Measurements from ENCODE around the gene TIGD3. TPM values are rescaled to one million over a fixed set of nuclear protein-coding genes. Genes with fewer than 3 reads are reported as not detected.

Gene TIGD3
- total RNA-seq, 1 donor from 2014 or later, result 1.4 TPM

DNA sequence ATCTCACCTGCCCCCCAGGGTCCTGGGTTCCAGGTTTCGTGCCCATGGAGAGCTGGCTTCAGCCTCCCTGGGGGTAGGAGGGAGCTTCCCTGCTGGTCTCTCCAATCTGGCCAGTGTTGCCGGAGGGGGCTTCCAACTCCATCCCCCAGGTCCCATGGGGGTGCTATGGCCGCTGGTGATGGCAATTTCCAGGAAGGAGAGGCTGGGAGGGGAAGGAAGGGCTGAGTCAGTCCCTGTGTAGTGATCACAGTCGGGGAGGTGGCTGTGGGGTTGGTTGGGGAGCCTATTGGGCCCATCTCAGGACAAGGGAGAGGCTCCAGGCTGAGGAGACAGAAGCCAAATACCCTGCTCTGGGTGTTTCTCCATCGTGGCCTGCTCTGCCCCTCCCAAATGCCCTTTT lies 45.5 kb upstream of the TIGD3 start:
- ChIA-PET POLR2A (no interaction called here), CTCF (no interaction called here)
- Mint-ChIP-seq H3K9me3 (no peaks in the 10 kb centered on the region), H3K4me3 (no peak overlapping the region), H3K4me1 (no peaks in the 10 kb centered on the region), H3K36me3 (ENCODE audit: low read depth) (no peaks in the 10 kb centered on the region), H3K27me3 (peaks cover 7% of the 10 kb centered on the region), H3K27ac (no peak overlapping the region)
- no peak for DNase-seq
- intact Hi-C loops (cut with micrococcal nuclease), result no loop called here
- no peak for TF ChIP-seq CTCF (IDR thresholded peaks at IDR 0.05)
- no peak for ATAC-seq (ENCODE audit: low read depth)

- no peak for DNase-seq
- Mint-ChIP-seq H3K4me1 (peaks cover 1% of the 10 kb centered on the region), H3K9me3 (no peaks in the 10 kb centered on the region), H3K4me3 (no peak overlapping the region), H3K36me3 (ENCODE audit: low read depth) (no peaks in the 10 kb centered on the region), H3K27me3 (peaks cover 8% of the 10 kb centered on the region), H3K27ac (no peak overlapping the region)
- ChIA-PET CTCF (interaction anchor here (7.9 kb wide), 1 partner anchor 20 kb away, joined by 110 read pairs; the partner anchor contains the start of gene DPF2), POLR2A (interaction anchor here (0.6 kb wide), 1 partner anchor 262 kb away, joined by 5 read pairs; no protein-coding TSS in a partner anchor)
- intact Hi-C loops (cut with micrococcal nuclease), result no loop called here
- TF ChIP-seq CTCF (IDR thresholded peaks at IDR 0.05), result no peak
- no peak for ATAC-seq (ENCODE audit: low read depth)
These were observed 44.3 kb upstream of the TIGD3 start for GRCh38 chr11:65310215-65310614.

- Mint-ChIP-seq H3K27ac (no peak overlapping the region), H3K27me3 (peaks cover 8% of the 10 kb centered on the region), H3K4me3 (no peak overlapping the region), H3K9me3 (no peaks in the 10 kb centered on the region), H3K4me1 (peaks cover 3% of the 10 kb centered on the region), H3K36me3 (ENCODE audit: low read depth) (no peaks in the 10 kb centered on the region)
- no peak for TF ChIP-seq CTCF (IDR thresholded peaks at IDR 0.05)
- ChIA-PET CTCF (interaction anchor here (7.9 kb wide), 1 partner anchor 19 kb away, joined by 110 read pairs; the partner anchor contains the start of gene DPF2), POLR2A (interaction anchor here (0.6 kb wide), 1 partner anchor 263 kb away, joined by 5 read pairs; no protein-coding TSS in a partner anchor)
- no peak for ATAC-seq (ENCODE audit: low read depth)
- no peak for DNase-seq
- intact Hi-C loops (cut with micrococcal nuclease), result no loop called here
These were observed 43.8 kb upstream of the TIGD3 start for GRCh38 chr11:65310736-65311135.

DNA sequence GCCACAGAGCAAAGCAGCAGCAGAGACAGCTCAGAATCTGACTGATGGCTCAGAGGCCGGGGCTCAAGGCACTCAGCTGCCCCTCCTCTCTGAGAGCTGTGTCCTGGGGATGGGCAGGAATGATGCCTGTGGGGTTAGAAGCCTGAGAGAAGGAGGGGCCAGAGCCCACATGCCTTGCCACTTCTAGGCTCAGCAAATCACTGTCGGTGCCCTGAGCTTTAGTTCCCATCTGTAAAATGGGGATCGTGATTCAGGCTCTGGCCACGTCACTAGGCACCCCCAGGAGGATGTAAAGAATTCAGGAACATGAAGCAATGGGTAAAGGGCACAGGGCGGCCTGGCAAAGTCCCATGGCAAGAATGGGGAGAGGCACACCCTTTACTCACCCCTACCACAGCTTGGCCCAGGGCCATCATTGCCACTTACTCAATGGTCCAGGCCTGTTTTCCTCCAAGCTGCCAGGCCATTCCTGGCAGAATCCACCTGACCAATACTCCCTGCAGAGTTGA lies 43.3 kb upstream of the TIGD3 start:
- ChIA-PET POLR2A (interaction anchor here (2.0 kb wide), 1 partner anchor 18 kb away, joined by 4 read pairs; no protein-coding TSS in a partner anchor), CTCF (interaction anchor here (1.2 to 7.9 kb wide), 2 partner anchors 19 to 36 kb away, joined by 3 to 110 read pairs; partner anchors contain the start of gene DPF2)
- Mint-ChIP-seq H3K4me3 (no peak overlapping the region), H3K9me3 (no peaks in the 10 kb centered on the region), H3K27me3 (peaks cover 8% of the 10 kb centered on the region), H3K4me1 (peaks cover 5% of the 10 kb centered on the region), H3K27ac (no peak overlapping the region), H3K36me3 (ENCODE audit: low read depth) (no peaks in the 10 kb centered on the region)
- TF ChIP-seq CTCF (IDR thresholded peaks at IDR 0.05), result no peak
- DNase-seq, result no peak
- no peak for ATAC-seq (ENCODE audit: low read depth)
- intact Hi-C loops (cut with micrococcal nuclease), result no loop called here

DNA sequence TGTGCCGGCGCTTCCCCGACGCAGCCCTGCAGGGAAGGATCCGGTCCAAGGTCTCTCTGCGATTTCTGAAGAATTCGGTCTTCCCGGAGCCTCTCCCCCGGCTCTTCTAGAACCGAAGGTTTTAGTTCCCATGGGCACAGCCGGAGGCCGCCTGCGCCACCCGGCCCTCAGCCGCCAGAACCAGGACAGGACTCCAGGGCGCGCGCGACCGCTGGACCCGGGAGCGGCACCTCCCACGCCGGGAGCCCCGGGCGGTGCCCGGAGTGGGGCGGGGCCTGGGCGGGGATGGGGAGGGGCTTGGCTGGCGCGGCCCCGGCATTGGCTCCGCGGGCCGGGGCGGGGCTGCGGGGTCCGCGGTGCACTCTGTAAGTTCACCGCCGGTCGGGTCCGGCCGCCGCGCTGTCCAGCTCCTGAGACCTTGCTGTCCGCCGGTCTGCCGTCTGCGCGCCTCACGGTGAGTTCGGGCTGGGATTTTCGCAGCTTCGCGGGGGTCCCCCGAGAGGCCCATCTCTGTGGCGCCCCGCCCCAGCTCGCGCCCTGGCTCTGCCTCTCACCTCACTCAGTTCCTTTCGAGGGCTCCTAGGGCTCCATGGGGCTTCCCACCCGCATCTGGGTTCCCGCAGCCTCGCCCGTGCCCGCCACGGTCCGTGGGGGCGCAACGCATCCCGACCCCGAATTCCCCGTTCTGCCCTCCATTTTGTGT lies 39.9 kb upstream of the TIGD3 start, which contains the start of gene CDC42EP2:
Gene CDC42EP2, plus strand, starts transcription at position 366 of the 703 bp plus-strand sequence. CDS start 6,033 bp downstream, outside the sequence.
- CTCF ChIA-PET, result interaction anchor here (0.7 to 7.9 kb wide), 18 partner anchors 15 to 423 kb away, joined by 3 to 110 read pairs (median 4); partner anchors contain the start of genes CAPN1, DPF2, FAU and MRPL49
- no peak for TF ChIP-seq CTCF (IDR thresholded peaks at IDR 0.05)
- intact Hi-C loops (cut with micrococcal nuclease), result loop anchor here (1.0 kb wide), 7 partner anchors 16 to 300 kb away; partner anchors contain the start of genes ARL2 and TIGD3

More for the DNA sequence above, 39.9 kb upstream of the TIGD3 start, which contains the start of gene CDC42EP2:
- Mint-ChIP-seq H3K36me3 (ENCODE audit: low read depth) (no peaks in the 10 kb centered on the region), H3K9me3 (no peaks in the 10 kb centered on the region), H3K4me1 (peaks cover 5% of the 10 kb centered on the region), H3K27me3 (peaks cover 8% of the 10 kb centered on the region), H3K27ac (no peak within 1 kb of the TSS), H3K4me3 (peak within 1 kb of the TSS; percentile 83)
- POLR2A ChIA-PET, result interaction anchor here (0.6 to 2.3 kb wide), 12 partner anchors 15 to 243 kb away, joined by 3 to 16 read pairs (median 4); partner anchors contain the start of genes DPF2, POLA2, TM7SF2 and ZNHIT2
- peak; percentile 79 for DNase-seq
- peak; percentile 95 for ATAC-seq (ENCODE audit: low read depth)

All from activated B cell treated with CpG ODN at 0.5 μM for 24 hours (primary cell).